ENCODE data around the gene HMGXB3. TPM values are rescaled to one million over a fixed set of nuclear protein-coding genes. Genes with fewer than 3 reads are reported as not detected.

The HMGXB3 gene
- total RNA-seq, 1 donor from 2014 or later = 9.1 TPM

DNA sequence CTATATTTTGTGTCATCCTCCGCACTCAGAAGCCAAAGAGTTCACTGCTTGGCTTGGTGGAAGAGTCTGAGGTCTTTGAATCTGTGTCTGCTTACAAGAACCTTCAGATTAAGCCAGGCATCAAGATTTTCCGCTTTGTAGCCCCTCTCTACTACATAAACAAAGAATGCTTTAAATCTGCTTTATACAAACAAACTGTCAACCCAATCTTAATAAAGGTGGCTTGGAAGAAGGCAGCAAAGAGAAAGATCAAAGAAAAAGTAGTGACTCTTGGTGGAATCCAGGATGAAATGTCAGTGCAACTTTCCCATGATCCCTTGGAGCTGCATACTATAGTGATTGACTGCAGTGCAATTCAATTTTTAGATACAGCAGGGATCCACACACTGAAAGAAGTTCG lies 19.3 kb upstream of the HMGXB3 start:
- ATAC-seq = no peak

DNA sequence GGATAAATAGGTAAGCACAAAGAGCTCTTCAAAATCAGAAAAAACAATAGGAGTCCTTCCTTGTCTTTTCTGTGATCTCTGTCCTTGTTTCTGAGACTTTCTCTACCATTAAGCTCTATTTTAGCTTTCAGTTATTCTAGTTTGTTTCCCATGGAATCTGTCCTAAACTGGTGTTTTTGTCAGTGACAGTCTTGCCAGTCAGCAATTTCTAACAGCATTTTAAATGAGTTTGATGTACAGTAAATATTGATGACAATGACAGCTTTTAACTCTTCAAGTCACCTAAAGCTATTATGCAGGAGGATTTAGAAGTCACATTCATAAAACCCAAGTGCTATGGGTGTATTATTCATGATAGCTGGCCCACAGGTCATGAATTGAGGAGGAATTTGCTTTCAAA lies 18.0 kb upstream of the HMGXB3 start:
- ATAC-seq (no peak), DNase-seq (ENCODE audit: low spot score) (no peak)

More for the DNA sequence above, 19.3 kb upstream of the HMGXB3 start:
- no peak for DNase-seq (ENCODE audit: low spot score)

DNA sequence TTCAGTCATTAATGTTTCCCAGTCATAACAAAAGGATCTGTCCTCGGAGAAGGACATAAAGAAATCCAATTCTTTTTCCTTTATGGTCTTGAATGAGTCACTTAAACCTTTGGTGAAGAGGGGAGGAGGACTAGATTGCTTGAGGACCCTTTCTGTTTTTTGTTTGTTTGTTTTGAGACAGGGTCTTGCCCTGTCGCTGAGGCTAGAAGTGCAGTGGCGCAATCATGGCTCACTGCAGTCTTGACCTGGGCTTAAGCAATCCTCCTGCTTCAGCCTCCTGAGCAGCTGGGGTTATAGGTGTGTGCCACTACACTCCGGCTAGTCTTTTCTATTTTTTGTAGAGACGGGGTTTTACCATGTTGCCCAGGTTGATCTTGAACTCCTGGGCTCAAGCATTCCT lies 12.4 kb upstream of the HMGXB3 start:
- DNase-seq (ENCODE audit: low spot score) (no peak), ATAC-seq (no peak)

DNA sequence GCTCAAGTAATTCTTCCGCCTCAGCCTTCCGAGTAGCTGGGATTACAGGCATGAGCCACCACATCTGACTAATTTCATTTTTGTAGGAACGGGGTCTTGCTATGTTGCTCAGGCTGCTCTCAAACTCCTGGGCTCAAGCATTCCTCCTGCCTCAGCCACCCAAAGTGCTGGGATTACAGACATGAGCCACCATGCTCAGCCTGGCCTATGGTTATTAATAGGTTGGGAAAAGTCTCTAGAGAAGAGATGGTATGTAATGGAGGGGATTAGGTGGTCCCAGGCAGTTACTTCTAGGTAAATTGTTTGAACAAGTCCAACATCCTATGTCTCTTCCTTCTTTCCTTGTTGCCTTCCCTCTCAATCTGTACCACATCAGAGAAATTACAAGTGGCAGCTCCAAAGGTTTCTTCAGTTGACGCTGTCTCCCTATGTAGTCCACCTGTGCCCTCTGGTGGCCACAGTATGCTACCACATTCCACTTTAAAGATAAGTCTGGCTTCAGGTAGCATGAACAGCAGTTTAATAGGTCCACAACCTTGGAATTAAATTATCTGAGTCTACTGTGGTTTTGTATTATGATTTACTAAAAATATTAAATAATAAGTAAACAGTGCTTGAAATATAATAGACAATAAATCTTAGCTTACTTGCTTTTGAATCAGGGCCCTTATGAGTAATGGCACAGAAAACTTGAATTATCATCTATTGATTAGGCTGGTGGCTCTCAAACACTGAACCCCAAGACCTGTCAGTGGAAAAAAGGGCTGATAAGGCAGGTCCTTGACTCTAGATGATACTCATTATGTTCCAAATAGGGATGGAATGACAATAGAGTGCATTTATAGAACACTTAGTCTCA lies 9.8 kb upstream of the HMGXB3 start:
- DNase-seq (ENCODE audit: low spot score) (peak; percentile 67), ATAC-seq (peak; percentile 99)

DNA sequence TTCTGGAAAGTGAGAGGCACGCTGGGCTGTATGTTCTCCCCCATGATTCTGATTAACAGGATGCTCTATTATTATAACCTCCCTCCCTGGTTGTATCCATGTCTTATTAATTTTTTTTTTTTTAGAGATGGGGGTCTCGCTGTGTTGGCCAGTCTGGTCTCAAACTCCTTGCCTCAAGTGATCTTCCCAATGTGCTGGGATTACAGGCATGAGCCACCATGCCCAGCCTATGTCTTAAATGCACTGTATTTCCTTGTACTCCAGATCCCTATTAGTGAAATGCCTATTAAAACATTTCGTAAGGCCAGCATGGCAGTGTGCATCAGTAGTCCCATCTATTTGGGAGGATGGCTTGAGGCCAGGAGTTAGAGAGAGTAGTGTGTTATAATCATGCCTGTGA lies 7.1 kb upstream of the HMGXB3 start:
- DNase-seq (ENCODE audit: low spot score) = no peak
- no peak for ATAC-seq

DNA sequence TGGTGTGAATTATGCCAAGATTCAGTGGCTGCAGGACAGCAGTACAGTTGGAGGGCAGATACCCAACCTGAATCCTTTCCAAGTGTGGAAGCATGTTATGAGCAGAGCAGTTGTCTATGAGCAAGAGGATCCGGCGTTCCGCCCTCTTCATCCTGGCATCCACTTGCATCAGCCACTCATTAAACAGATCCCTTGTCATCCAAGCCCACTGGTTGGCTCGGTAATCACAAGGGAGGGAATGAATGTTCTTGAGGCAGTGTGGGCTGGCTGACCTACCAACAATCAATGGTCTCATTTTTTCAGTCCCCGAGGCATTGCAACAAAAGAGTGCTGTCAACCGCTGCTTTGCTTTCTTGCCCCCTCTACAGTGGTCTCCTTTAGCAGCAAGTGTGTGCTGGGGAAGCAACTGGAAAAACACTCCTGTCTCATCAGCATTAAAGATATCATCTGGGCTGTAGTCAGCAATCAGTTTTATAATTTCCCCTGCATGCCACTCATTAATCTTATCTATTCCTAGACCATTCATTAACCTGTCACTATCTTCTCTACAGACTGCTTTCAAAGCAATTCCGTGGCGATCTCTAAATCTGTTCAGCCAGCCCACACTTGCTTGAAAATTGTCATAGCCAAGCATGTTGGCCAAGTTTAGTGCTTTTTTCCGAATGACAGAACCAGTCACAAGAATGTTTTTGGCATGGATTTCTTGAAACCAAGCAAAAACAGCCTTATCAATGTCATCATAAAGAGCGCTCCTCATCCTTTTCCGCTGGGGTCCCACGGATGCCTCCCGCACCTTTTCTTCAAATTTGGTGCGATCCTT lies 4.9 kb upstream of the HMGXB3 start:
- no peak for DNase-seq (ENCODE audit: low spot score)
- no peak for ATAC-seq

DNA sequence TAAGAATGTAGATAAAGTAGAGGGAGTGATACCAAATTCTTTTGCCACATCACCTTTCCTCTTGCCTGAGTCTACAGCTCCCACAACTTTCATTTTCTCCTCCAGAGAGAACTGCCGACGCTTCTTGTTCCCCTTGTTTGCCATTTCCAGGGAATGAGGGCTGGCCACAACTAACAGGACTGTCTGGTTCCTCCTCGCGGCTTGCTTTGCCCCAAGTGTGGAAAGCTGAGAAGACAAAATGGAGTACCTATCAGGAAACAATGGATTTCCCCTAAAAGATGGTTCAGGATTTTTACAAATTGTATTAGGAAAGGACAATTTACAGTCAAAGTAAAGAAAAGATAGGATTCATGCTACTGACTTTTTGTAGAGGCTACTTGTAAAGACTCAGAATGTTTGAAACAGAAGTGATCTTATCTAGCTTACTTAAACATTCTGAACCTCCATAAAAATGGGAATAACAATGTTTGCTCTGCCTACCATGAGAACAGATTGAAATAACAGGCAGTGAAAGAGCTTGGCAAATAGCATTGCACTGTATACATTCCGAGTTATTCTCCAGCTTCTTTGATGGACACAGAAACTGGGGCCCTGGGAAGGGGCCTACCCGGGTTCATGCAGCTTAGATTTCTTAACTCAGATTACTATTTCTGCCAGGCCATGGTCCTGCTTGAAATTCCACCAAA lies 4.2 kb upstream of the HMGXB3 start:
- DNase-seq (ENCODE audit: low spot score) (no peak), ATAC-seq (no peak)

DNA sequence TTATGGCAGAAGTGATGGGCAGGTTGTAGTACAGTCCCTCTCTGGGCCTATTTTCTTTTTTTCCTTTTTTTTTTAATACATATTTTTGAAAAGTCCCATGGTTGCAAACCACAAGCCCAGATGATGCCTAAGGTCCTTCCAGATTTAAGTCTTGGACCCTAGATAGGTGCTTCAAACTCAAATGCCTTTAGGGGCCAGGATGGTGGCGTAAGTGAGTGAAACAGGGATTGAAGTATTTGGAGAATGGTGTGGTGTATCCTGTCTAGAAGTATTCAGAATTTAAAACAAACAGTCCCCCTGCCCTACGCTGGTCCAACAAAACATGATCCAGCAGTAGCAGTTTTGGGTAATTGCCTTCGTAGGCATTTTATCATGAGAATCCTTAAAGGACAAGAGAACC lies 2.3 kb upstream of the HMGXB3 start:
- DNase-seq (ENCODE audit: low spot score) (no peak), ATAC-seq (no peak)

DNA sequence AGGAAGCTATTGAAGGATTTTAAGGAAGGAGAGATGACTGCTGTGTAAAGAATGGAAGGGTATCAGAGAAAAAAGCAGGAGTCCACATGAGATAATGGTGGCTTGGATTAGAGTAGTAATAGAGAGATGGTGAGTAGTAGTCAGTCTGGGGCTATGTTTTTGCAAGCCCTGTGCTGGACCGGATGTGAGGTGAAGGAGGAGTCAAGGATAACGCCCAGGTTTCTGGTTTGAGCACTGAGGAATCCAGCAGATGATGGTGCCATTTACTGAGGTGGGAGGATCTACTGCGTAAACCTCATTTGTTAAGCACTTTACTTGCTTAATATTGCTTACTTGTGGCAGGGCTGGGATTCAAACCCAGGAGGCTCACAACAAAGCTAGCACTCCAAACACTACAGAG lies 1.2 kb upstream of the HMGXB3 start:
- ATAC-seq (no peak), DNase-seq (ENCODE audit: low spot score) (no peak)

DNA sequence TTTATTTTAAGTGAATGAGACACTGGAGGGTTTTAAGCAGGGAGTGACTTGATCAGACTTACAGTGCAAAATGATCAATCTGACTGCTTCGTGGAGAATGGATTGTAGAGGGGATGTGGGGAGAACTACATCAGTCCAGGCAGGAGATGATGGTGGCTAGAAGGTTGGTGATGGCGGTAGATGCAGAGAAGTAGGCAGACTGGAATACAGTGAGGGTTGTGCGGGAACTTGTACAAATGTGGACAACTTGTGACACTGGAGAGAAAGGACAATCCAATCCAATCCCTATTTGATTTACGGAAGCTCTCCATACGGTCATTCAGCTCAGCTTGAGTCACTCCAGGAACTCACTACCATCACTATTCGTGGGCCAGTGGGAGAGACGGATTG lies 678 bp upstream of the HMGXB3 start:
- ATAC-seq (no peak), DNase-seq (ENCODE audit: low spot score) (no peak)

DNA sequence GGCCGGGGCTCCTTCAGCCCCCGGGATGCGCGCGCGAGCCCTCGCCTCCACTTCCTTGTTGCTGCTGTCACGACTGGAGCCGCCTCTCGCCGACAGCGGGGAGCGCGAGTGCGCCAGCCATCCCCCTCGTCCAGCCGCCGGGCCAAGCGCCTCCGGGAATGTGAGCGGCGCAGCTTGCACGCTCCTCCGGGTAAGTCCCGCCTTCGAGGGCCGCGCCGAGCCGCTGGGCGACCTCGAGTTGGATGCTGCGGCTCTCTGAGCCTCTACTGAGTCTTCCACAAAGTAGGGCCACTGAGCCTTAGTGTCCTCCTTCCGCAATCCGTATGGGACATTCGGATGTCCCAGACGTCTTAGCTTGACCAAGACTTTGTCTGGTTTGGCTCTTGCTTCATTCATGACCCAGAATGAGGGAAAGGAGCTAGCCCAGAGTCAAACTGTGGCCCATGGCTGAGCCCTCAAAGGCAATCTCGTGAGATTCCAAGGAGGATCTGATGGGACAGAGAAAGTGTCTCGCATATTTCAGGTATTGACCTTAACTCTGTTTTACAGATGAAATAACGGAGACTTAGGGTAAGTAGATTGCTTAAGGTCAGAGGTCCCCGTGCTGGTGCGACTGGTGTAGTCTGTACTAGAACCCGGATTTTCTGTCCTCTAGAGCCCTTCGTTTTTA lies 586 bp downstream of the HMGXB3 start:
- DNase-seq (ENCODE audit: low spot score) (peak; percentile 56), ATAC-seq (peak; percentile 51)

DNA sequence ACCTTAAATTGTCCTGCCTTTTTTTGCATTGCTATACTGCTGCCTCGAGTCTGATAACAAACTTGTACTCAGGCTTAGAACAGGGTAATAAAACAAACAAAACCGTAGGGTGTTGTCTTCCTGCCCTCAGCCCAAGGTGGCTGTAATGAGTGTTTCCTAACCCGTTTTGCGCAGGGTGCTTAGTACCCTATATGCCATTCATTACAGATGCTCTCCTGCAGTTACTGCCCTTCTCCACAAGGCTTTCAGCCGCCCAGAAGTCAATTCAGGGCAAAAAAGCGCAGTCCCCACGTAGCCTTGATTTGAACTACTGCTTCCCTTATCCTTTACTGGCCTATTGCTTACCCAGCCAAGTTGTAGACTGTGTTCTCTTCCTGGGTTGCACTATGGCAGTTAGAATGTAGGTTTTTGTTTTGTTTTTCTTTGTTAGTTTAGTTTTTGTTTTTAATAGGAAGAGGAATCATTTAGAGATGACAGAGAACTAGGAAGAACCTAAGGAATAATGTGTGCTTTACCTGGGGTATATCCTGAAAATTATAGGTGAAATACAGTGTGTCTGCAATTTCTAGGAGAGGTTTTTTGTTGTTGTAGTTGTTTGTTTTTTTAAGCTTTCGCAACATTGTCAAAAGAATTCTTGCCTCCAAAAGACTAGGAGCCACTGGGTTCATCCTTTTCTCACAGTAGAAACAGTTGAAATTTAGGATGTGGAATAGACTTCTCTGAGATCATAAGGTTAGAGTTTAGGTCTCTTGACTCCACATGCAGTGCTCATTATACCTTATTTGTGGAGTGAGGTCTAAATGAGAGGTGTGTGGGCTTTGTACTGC lies 1.3 kb downstream of the HMGXB3 start:
- peak; percentile 49 for DNase-seq (ENCODE audit: low spot score)
- ATAC-seq = peak; percentile 57

DNA sequence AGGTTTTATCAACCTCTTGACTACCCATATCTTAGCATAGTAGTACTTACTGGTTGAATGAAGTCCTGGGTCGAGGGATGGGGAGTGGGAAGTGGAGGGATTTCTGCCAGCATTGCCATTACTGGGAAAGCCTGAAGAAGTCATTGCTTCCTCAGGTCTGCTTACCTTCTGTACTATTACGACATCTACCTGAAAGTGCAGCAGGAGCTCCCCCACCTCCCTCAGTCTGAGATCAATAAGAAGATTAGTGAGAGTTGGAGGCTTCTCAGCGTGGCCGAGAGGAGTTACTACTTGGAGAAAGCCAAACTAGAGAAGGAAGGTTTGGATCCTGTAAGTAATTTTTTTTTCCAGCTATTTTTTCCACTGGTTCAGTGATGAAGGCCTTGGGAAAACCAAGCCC lies 5.8 kb downstream of the HMGXB3 start:
- DNase-seq (ENCODE audit: low spot score) (no peak), ATAC-seq (no peak)

DNA sequence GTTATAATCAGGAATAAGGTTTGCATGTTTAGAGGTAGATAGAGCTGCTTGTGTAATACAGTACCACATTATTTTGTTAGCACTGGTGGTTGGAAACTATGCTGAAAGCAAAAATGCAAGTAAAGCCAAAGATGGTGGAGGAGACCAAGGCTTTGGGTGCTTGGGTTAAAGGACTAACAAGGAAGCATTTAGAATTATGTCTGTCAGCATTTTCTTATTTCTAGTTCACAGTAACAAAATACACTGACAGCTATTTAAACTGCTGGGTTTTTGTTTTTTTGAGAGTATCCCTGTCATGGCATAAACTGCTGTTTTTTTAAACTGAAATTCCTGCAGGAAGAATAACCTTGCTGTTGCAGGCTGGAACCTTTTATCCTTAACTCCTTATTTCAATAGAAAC lies 6.5 kb downstream of the HMGXB3 start:
- DNase-seq (ENCODE audit: low spot score) (no peak), ATAC-seq (no peak)

DNA sequence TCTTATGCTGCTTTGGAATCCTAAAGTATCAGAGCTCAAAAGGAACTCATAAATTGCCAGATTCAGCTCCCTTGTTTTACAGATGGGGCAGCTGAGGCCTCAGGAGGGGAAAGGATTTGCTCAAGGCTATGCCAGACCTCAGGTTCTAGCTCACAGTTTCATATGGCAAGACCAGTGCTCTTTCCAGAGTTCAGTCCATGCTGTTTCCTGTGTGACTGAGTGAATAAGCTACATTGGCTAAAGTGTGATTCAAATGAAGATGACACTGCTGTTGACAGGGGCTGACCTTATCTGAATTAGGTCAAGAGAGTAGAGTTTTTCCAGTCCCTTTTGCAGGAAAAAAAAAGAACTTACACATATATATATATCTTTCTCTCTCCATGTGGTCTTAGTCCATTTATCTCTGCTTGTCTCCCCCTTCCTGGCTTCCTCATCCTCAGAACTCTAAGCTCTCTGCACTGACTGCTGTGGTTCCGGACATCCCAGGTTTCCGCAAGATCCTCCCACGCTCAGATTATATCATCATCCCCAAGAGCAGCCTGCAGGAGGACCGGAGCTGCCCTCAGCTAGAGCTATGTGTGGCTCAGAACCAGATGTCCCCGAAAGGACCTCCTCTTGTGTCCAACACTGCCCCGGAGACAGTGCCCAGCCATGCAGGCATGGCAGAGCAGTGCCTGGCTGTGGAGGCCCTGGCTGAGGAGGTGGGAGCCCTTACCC lies 9.3 kb downstream of the HMGXB3 start:
- DNase-seq (ENCODE audit: low spot score) = no peak
- ATAC-seq = no peak

DNA sequence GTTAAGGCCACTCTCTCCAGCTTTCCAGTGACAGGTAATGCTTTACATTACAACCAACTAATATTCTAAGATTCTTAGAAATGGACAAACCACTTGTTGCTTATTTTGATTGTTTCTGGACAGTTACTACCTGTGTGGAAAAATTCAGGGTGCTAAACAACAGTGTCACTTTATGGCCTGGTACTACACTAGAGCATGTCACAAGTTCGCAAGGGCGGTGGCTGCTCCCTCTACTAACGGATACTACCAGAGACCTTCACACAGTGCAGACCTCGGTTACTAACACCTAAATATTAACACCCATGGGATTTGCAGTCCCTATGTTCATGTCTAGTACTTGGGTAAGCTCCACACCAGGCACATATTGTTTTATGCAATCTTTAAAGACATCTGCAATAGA lies 13.4 kb downstream of the HMGXB3 start:
- ATAC-seq = no peak

DNA sequence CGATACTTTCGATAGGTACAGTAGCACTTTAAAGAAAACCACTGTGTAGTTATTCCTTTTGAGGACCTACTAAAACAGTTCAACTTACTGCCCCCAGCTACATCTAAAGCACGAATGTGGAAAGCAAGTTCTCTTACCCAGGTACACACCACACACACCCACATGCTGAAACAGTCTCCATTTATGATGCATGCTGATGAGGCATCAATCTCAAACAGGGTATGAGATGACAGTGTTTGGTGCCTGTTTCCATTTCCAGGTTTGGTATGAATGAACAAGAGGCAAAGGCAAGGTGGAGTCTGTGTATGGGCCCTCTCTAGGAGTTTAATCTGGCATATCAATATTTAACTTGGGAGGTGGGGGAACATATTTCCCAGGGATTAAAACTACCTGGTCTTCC lies 13.9 kb downstream of the HMGXB3 start:
- no peak for ATAC-seq

More for the DNA sequence above, 13.4 kb downstream of the HMGXB3 start:
- DNase-seq (ENCODE audit: low spot score) = no peak

DNA sequence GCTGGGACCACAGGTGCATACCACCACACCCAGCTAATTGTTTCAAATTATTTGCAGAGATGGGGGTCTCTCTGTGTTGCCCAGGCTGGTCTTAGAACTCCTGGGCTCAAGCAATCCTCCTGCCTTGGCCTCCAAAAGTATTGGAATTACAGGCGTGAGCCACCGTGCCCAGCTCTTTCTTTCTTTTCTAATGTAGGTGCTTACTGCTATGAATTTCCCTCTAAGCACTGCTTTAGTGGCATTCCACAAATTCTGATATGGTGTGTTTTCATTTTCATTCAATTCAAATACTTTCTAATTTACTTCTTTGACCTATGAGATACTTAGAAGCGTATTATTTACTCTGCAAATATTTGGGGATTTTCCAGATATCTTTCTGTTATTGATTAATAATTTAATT lies 14.9 kb downstream of the HMGXB3 start:
- no peak for DNase-seq (ENCODE audit: low spot score)
- no peak for ATAC-seq

More for the DNA sequence above, 13.9 kb downstream of the HMGXB3 start:
- no peak for DNase-seq (ENCODE audit: low spot score)

DNA sequence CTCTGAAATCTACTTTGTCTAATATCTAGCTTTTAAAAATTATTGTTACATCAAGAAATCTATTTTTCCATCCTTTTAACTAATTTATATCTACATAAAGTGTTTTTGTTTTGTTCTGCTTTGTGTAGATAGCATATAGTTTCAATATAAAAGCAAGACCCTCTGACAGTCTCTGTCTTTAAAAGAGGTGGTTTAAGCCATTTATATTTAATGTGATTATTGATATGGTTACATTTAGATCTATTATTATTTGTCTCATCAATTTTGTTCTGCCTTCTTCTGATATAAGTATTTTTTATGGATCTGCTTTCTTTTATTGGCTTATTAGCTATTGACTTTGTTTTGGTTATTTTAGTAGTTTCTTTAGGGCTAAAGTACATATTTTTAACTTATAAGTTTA lies 16.0 kb downstream of the HMGXB3 start:
- no peak for ATAC-seq
- no peak for DNase-seq (ENCODE audit: low spot score)
